K562 (cell line): ENCODE results near the gene QRICH1.

ENCODE experiments used
- CHCHD3 ChIP-seq: fragments of 250-450 bp; sonication (Bioruptor Pico); IDR thresholded peaks from 2 replicates; pipeline ENCODE4 v2.1.2; 2022; ENCODE audit warnings: mild to moderate bottlenecking
- CTCF ChIP-seq, 3 experiments: IDR thresholded peaks in 2 of 3; conservative IDR thresholded peaks in 1 of 3; 2 replicates each; pipeline ENCODE4 v1.5.1; 2011 to 2012; ENCODE audit warnings: low read length in 3 of 3, mild to moderate bottlenecking in 3 of 3, control low read depth in 2 of 3, improper control_type of control experiment in 1 of 3, inconsistent platforms in 1 of 3, low read depth in 1 of 3, mixed read lengths in 1 of 3, moderate library complexity in 1 of 3; ENCODE audit not compliant: insufficient read depth in 2 of 3
- DLX4 ChIP-seq: fragments of 250-450 bp; sonication (Bioruptor Pico); IDR thresholded peaks from 2 replicates; pipeline ENCODE4 v1.6.1; 2021; ENCODE audit warnings: mild to moderate bottlenecking
- HCFC1 ChIP-seq: IDR thresholded peaks from 2 replicates; pipeline ENCODE4 v1.6.1; 2012; ENCODE audit warnings: low read depth, low read length, improper control_type of control experiment
- MTF1 ChIP-seq: fragments of 250-450 bp; sonication (Bioruptor Pico); IDR thresholded peaks from 2 replicates; pipeline ENCODE4 v1.9.0; 2021; ENCODE audit warnings: moderate library complexity, mild to moderate bottlenecking, inconsistent platforms, borderline replicate concordance
- TAF1 ChIP-seq: IDR thresholded peaks from 2 replicates; pipeline ENCODE4 v1.6.1; 2011; ENCODE audit warnings: mild to moderate bottlenecking, low read length, moderate library complexity; ENCODE audit not compliant: insufficient read depth, control insufficient read depth, severe bottlenecking; ENCODE audit errors: extremely low read depth
- ZNF395 ChIP-seq: fragments of 200-800 bp; sonication (Bioruptor generic); IDR thresholded peaks from 2 replicates; pipeline ENCODE4 v1.6.1; 2017; ENCODE audit warnings: missing genetic modification characterization, missing compliant biosample characterization
- ZNF589 ChIP-seq: fragments of 200-800 bp; sonication (Bioruptor generic); IDR thresholded peaks from 2 replicates; pipeline ENCODE4 v1.6.1; 2016; ENCODE audit warnings: low read depth, missing genetic modification characterization, missing compliant biosample characterization

- TF ChIP-seq HCFC1 (no peak), CTCF (IDR thresholded peaks at IDR 0.05 in 2 of 3, conservative IDR thresholded peaks at IDR 0.05 in 1 of 3; ENCODE audit: insufficient read depth in 2 of 3, low read depth in 1 of 3, low read length in 3 of 3) (no peak), TAF1 (no peak), ZNF589 (no peak), ZNF395 (no peak), DLX4 (CRISPR knock-in tag) (no peak), MTF1 (CRISPR knock-in tag) (no peak), CHCHD3 (CRISPR knock-in tag) (no peak)
Measured at GRCh38 chr3:49030321-49030720, 63.5 kb downstream of the QRICH1 start.
